WERI-Rb-1 (cell line): Measurements from ENCODE around the gene UHRF1.

Source experiments
- DNase-seq: peaks from one replicate; pipeline ENCODE4 v3.0.0-alpha.2; 2020
- H3K27ac ChIP-seq: fragments of 250-450 bp; sonication (Bioruptor Pico); 2 replicates; pipeline ENCODE4 v1.5.1; 2020; ENCODE audit warnings: mild to moderate bottlenecking, moderate library complexity
- H3K27me3 ChIP-seq: fragments of 250-450 bp; sonication (Bioruptor Pico); 2 replicates; pipeline ENCODE4 v1.5.1; 2021; ENCODE audit warnings: mild to moderate bottlenecking, low read depth, moderate library complexity; ENCODE audit not compliant: insufficient read depth, severe bottlenecking
- H3K36me3 ChIP-seq: fragments of 250-450 bp; sonication (Bioruptor Pico); 2 replicates; pipeline ENCODE4 v1.5.1; 2020; ENCODE audit warnings: mild to moderate bottlenecking, moderate library complexity
- H3K4me3 ChIP-seq: 2 replicates; pipeline ENCODE4 v1.5.1; 2011; ENCODE audit warnings: low read depth, mild to moderate bottlenecking, control low read depth, low read length
- H3K9me3 ChIP-seq: fragments of 250-450 bp; sonication (Bioruptor Pico); 2 replicates; pipeline ENCODE4 v1.5.1; 2021; ENCODE audit warnings: mild to moderate bottlenecking, moderate library complexity; ENCODE audit not compliant: severe bottlenecking
- TF ChIP-seq, protein P1 (sequence below): IDR thresholded peaks from 2 replicates; pipeline ENCODE4 v1.5.1; 2011; ENCODE audit warnings: low read depth, mild to moderate bottlenecking, control low read depth, inconsistent platforms, low read length

UHRF1 gene

GRCh38 chr19:4909156-4909896, at the start of gene UHRF1:
Gene UHRF1 (plus strand): TSS chr19:4909501. CDS start chr19:4910886, 1,385 bp downstream.
- H3K9me3 ChIP-seq: no peaks in the 10 kb centered on the region
- H3K27me3 ChIP-seq: no peaks in the 10 kb centered on the region
- peak within 1 kb of the TSS; percentile 87 for H3K4me3 ChIP-seq
- peaks cover 45% of the 10 kb centered on the region for H3K36me3 ChIP-seq
- H3K27ac ChIP-seq: peak within 1 kb of the TSS; percentile 98
- DNase-seq: peak; percentile 91
- TF ChIP-seq, protein P1, sequence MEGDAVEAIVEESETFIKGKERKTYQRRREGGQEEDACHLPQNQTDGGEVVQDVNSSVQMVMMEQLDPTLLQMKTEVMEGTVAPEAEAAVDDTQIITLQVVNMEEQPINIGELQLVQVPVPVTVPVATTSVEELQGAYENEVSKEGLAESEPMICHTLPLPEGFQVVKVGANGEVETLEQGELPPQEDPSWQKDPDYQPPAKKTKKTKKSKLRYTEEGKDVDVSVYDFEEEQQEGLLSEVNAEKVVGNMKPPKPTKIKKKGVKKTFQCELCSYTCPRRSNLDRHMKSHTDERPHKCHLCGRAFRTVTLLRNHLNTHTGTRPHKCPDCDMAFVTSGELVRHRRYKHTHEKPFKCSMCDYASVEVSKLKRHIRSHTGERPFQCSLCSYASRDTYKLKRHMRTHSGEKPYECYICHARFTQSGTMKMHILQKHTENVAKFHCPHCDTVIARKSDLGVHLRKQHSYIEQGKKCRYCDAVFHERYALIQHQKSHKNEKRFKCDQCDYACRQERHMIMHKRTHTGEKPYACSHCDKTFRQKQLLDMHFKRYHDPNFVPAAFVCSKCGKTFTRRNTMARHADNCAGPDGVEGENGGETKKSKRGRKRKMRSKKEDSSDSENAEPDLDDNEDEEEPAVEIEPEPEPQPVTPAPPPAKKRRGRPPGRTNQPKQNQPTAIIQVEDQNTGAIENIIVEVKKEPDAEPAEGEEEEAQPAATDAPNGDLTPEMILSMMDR: no peak

GRCh38 chr19:4859697-4860096, 49.6 kb upstream of the UHRF1 start:
- Histone ChIP-seq H3K36me3 (peaks cover 15% of the 10 kb centered on the region), H3K27ac (no peak overlapping the region), H3K4me3 (no peak overlapping the region), H3K9me3 (no peaks in the 10 kb centered on the region), H3K27me3 (no peaks in the 10 kb centered on the region)
- TF ChIP-seq, protein P1: no peak
- no peak for DNase-seq

GRCh38 chr19:4861147-4861546, 48.2 kb upstream of the UHRF1 start:
- H3K27me3 ChIP-seq: no peaks in the 10 kb centered on the region
- H3K36me3 ChIP-seq: peaks cover 10% of the 10 kb centered on the region
- no peak overlapping the region for H3K27ac ChIP-seq
- H3K9me3 ChIP-seq: no peaks in the 10 kb centered on the region
- H3K4me3 ChIP-seq: no peak overlapping the region
- TF ChIP-seq, protein P1: no peak
- DNase-seq: no peak

GRCh38 chr19:4866595-4867424, 42.5 kb upstream of the UHRF1 start:
- DNase-seq: no peak
- Histone ChIP-seq H3K27ac (peak overlapping the region; percentile 33; the same call in 1 of the 2 replicates), H3K27me3 (no peaks in the 10 kb centered on the region)

DNA sequence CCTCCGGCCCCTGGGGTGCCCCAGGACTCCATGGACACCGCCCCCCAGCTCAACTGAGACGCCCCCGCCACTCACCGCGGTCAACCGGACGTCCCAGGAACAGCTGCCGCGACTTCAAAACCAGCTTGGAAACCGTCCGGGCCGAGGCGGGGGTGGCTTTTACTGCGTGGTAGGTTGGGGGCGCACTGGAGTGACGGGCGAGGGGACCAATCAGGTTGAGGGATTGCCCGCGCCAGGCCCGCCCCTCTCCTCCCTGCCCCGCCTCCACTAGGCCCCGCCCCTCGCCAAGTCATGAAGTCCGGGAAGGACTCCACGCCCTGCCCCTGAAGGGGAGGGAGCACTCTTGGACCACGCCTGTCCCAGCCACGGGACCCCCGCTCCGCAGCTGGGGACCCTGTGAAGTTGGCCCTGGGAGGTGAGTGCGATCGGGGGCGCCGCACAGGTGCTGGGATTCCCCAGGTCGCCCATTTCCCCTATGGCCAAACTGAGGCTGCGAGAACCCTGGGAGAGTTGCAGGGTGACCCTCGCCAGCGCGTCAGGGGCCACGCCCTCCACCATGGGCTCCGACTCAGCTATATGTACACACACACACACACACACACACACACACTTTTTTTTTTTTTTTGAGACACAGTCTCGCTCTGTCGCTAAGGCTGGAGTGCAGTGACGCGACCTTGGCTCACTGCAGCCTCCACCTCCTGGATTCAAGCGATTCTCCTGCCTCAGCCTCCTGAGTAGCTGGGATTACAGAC, 41.6 kb upstream of the UHRF1 start, which contains the start of gene PLIN3:
PLIN3 (minus strand) TSS at position 134 of the 752 bp plus-strand sequence. CDS start 6,273 bp downstream, outside the sequence.
- Histone ChIP-seq H3K36me3 (no peaks in the 10 kb centered on the region), H3K4me3 (peak within 1 kb of the TSS; percentile 71), H3K27me3 (no peaks in the 10 kb centered on the region), H3K27ac (peak within 1 kb of the TSS; percentile 33; the same call in 1 of the 2 replicates), H3K9me3 (no peaks in the 10 kb centered on the region)
- peak; percentile 89 for DNase-seq
- TF ChIP-seq, protein P1: no peak

More at GRCh38 chr19:4866595-4867424, 42.5 kb upstream of the UHRF1 start:
- H3K36me3 ChIP-seq: no peaks in the 10 kb centered on the region
- TF ChIP-seq, protein P1: no peak
- no peaks in the 10 kb centered on the region for H3K9me3 ChIP-seq
- H3K4me3 ChIP-seq: peak overlapping the region; percentile 71
